B cell (primary cell): Measurements from ENCODE around the gene TXNDC2. TPM values are rescaled to one million over a fixed set of nuclear protein-coding genes. Genes with fewer than 3 reads are reported as not detected.

Experiments
- ATAC-seq: fragments of 200-7000 bp; cut with Tn5 transposase; one replicate; pipeline ENCODE4 v1.10.0; 2021; ENCODE audit warnings: low read depth, mild to moderate bottlenecking, moderate number of reproducible peaks, moderate library complexity
- CTCF ChIA-PET: fragments of 350-600 bp; sonication (Branson Sonifier 250); formaldehyde crosslinking; loops from one replicate; lab custom pipeline; 2021; ENCODE audit warnings: antibody characterized with exemption, inconsistent platforms; lab: Charles Lee
- POLR2A ChIA-PET: fragments of 350-600 bp; sonication (Branson Sonifier 250); formaldehyde crosslinking; loops from one replicate; lab custom pipeline; 2021; ENCODE audit warnings: antibody characterized with exemption; lab: Charles Lee
- DNase-seq: peaks from one replicate; pipeline ENCODE4 v3.0.0; 2013
- H2AFZ ChIP-seq: 2 replicates; pipeline ENCODE4 v1.6.1; 2012; ENCODE audit warnings: mild to moderate bottlenecking, low read depth, low read length; ENCODE audit not compliant: insufficient read depth, poor library complexity, severe bottlenecking
- H3K27ac ChIP-seq, 2 donors: 1 replicate in 1 of 2; 2 replicates in 1 of 2; pipeline ENCODE4 v1.5.1; 2012 to 2013; ENCODE audit warnings: low read length in 2 of 2, mild to moderate bottlenecking in 2 of 2, moderate library complexity in 1 of 2
- H3K27me3 ChIP-seq, 4 experiments: fragments of 200-600 bp in 1 of 4; sonication (generic) in 1 of 4; replicated peaks in 1 of 4; 1 replicate in 2 of 4; 2 replicates in 2 of 4; pipeline versions ENCODE4 v1.6.1 to v1.7.0; 2013 to 2016; ENCODE audit warnings: low read length in 3 of 4, mild to moderate bottlenecking in 2 of 4, mixed read lengths in 1 of 4, moderate library complexity in 1 of 4; ENCODE audit not compliant: insufficient read depth in 4 of 4, control insufficient read depth in 3 of 4; ENCODE audit errors: control extremely low read depth in 1 of 4
- H3K36me3 ChIP-seq, 2 experiments: replicated peaks in 1 of 2; 1 replicate in 1 of 2; 2 replicates in 1 of 2; pipeline versions ENCODE4 v1.6.1 to v1.7.1; 2013; ENCODE audit warnings: low read length in 1 of 2; ENCODE audit not compliant: insufficient read depth in 2 of 2, control insufficient read depth in 1 of 2; ENCODE audit errors: control extremely low read depth in 1 of 2, extremely low read depth in 1 of 2
- H3K4me1 ChIP-seq, 2 donors: fragments of 200-600 bp in 1 of 2; sonication (generic) in 1 of 2; 1 replicate in 1 of 2; 2 replicates in 1 of 2; pipeline versions ENCODE4 v1.5.1 to v1.6.1; 2013 to 2017; ENCODE audit warnings: low read length in 2 of 2; ENCODE audit not compliant: control insufficient read depth in 2 of 2, insufficient read depth in 2 of 2
- H3K4me2 ChIP-seq: replicated peaks from 2 replicates; pipeline ENCODE3; 2012; ENCODE audit warnings: mild to moderate bottlenecking, low read depth, low read length; ENCODE audit not compliant: poor library complexity, severe bottlenecking
- H3K4me3 ChIP-seq, 5 experiments: fragments of 200-600 bp in 1 of 5; sonication (generic) in 1 of 5; 1 replicate in 3 of 5; 2 replicates in 2 of 5; pipeline versions ENCODE4 v1.5.1 to v1.7.0; 2011 to 2016; ENCODE audit warnings: low read length in 4 of 5, mild to moderate bottlenecking in 4 of 5, low read depth in 2 of 5, control low read depth in 1 of 5, moderate library complexity in 1 of 5; ENCODE audit not compliant: insufficient read depth in 1 of 5; ENCODE audit errors: control extremely low read depth in 1 of 5, extremely low read depth in 1 of 5
- H3K79me2 ChIP-seq: fragments of 200-600 bp; sonication (generic); one replicate; pipeline ENCODE4 v1.6.0; 2016; ENCODE audit warnings: low read length; ENCODE audit not compliant: control insufficient read depth, insufficient read depth
- H3K9ac ChIP-seq: fragments of 200-600 bp; sonication (generic); 2 replicates; pipeline ENCODE4 v1.6.1; 2017; ENCODE audit warnings: mild to moderate bottlenecking, low read length, moderate library complexity
- H3K9me3 ChIP-seq, 3 donors: one replicate each; pipeline versions ENCODE4 v1.6.1 to v1.7.1; 2013; ENCODE audit warnings: low read length in 2 of 3; ENCODE audit not compliant: control insufficient read depth in 2 of 3, insufficient read depth in 1 of 3; ENCODE audit errors: control extremely low read depth in 1 of 3
- H4K20me1 ChIP-seq: 2 replicates; pipeline ENCODE4 v1.6.0; 2012; ENCODE audit warnings: mild to moderate bottlenecking, low read length; ENCODE audit not compliant: insufficient read depth, control insufficient read depth, poor library complexity, severe bottlenecking
- H3K27ac Mint-ChIP-seq: one replicate; pipeline ENCODE4 v1.8.0; 2021; ENCODE audit warnings: mixed read lengths
- H3K27me3 Mint-ChIP-seq: one replicate; pipeline ENCODE4 v1.8.0; 2021; ENCODE audit warnings: mixed read lengths
- H3K4me1 Mint-ChIP-seq: one replicate; pipeline ENCODE4 v1.8.0; 2021; ENCODE audit warnings: mixed read lengths
- H3K4me3 Mint-ChIP-seq: one replicate; pipeline ENCODE4 v1.8.0; 2021; ENCODE audit warnings: mixed read lengths
- H3K9me3 Mint-ChIP-seq: one replicate; pipeline ENCODE4 v1.8.0; 2022; ENCODE audit warnings: mixed read lengths; ENCODE audit not compliant: insufficient read depth
- CTCF ChIP-seq: fragments of 200-600 bp; IDR thresholded peaks from one replicate; pipeline ENCODE4 v1.8.0; 2022; ENCODE audit warnings: antibody characterized with exemption, mild to moderate bottlenecking
- WGBS: methylation state at CpG from one replicate; pipeline ENCODE4 v1.1.5; 2013; ENCODE audit warnings: missing lambda C conversion rate; ENCODE audit not compliant: insufficient coverage; 5-methylcytosine and 5-hydroxymethylcytosine counted together
- intact Hi-C: fragments of 100-400 bp; cut with micrococcal nuclease; formaldehyde crosslinking; loops from one replicate; pipeline ENCODE4 v1.10.0; 2022
- polyA plus RNA-seq: library from polyadenylated mRNA; depleted of rRNA; stranded (reverse); fragments of >200 nt; gene quantifications from 2 replicates; pipeline ENCODE4 v1.2.3, GENCODE V29; 2012
- total RNA-seq, 2 donors: library from RNA; stranded (reverse); fragments of 120-200 nt in 1 of 2; gene quantifications; 1 replicate in 1 of 2; 2 replicates in 1 of 2; pipeline versions ENCODE4 v1.2.3 to v1.2.4, GENCODE V29; 2013 to 2022

Gene TXNDC2
- total and polyA plus RNA-seq, 2 donors (not counting 1 experiment from before 2014, with no cell fraction given): 0.07 to 0.22 TPM

- ATAC-seq: no peak
- H2AFZ ChIP-seq: peak overlapping the region; percentile 61
- peaks cover 44 to 51% of the 10 kb centered on the region in 2 donors for H3K4me1 ChIP-seq
These were observed 29.7 kb downstream of the TXNDC2 start for GRCh38 chr18:9915291-9916076.

More at GRCh38 chr18:9915291-9916076, 29.7 kb downstream of the TXNDC2 start:
- Histone ChIP-seq H3K9ac (peak overlapping the region; percentile 88), H3K27me3 (no peaks in the 10 kb centered on the region), H3K9me3 (peaks cover 0 to 6% (median 1%) of the 10 kb centered on the region in 3 donors), H4K20me1 (peaks cover 53% of the 10 kb centered on the region), H3K27ac (peak overlapping the region; percentile 78 to 95), H3K4me3 (peak overlapping the region; percentile 65 to 89 (median 83)), H3K4me2 (peak overlapping the region; percentile 89), H3K36me3 (no peaks in the 10 kb centered on the region), H3K79me2 (peaks cover 59% of the 10 kb centered on the region)
- peak overlapping the region; percentile 94 for H3K27ac Mint-ChIP-seq
- no peak for TF ChIP-seq CTCF
- H3K4me1 Mint-ChIP-seq: peaks cover 26% of the 10 kb centered on the region
- peak overlapping the region; percentile 91 for H3K4me3 Mint-ChIP-seq
- H3K27me3 Mint-ChIP-seq: no peaks in the 10 kb centered on the region
- intact Hi-C loops: loop anchor here (5.0 kb wide), 1 partner anchor 37 kb away; no protein-coding TSS in a partner anchor
- H3K9me3 Mint-ChIP-seq: no peaks in the 10 kb centered on the region
- 50% methylated on average over 1 of the region's 5 CpGs for WGBS
- ChIA-PET POLR2A (interaction anchor here (0.6 to 1.5 kb wide), 3 partner anchors 207 to 1994 kb away, joined by 3 to 4 read pairs (median 3); partner anchors contain the start of gene NAPG), CTCF (interaction anchor here (1.2 to 3.3 kb wide), 2 partner anchors 56 to 604 kb away, joined by 4 to 9 read pairs; no protein-coding TSS in a partner anchor)
- DNase-seq: no peak
